ENCODE results near the gene TRPV6.

DNA sequence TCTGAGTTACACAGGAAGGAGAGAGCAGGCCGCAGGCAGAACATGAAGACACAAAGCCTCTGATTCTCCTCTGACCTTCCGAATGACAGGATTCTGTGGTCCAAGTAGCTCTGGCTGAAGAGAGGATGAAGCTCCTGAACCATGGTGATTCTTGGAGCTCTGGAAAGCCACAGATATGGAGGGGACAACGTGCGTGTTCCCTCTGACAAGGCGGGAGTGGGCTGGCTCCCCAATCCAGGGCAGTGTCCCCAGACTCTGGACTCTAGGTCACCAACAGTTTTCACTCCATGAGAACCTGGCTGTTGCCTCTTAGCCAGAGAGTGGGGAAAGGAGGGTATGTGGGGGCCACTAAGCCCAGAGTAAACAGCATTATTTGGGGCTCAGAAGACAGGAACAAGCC is 7.4 kb upstream of the TRPV6 start:
- no peak for TF ChIP-seq CTCF (IDR thresholded peaks at IDR 0.05)
- TF ChIP-seq POLR2A (IDR thresholded peaks at IDR 0.05), result no peak

Data from thyroid gland (tissue), 4 donors.